Effector memory CD4-positive, alpha-beta T cell (primary cell): ENCODE results near the gene DLX2.

Source experiments
- DNase-seq, 3 donors: peaks; one replicate each; pipeline ENCODE4 v3.0.0-alpha.2; 2020
- H3K27ac ChIP-seq: 2 replicates; pipeline ENCODE4 v1.7.0; 2013; ENCODE audit warnings: mild to moderate bottlenecking, low read length, moderate library complexity; ENCODE audit not compliant: insufficient read depth, poor library complexity, severe bottlenecking
- H3K27me3 ChIP-seq: replicated peaks from 2 replicates; pipeline ENCODE4 v1.7.0; 2013; ENCODE audit warnings: mild to moderate bottlenecking, low read length; ENCODE audit not compliant: insufficient read depth, control insufficient read depth, poor library complexity, severe bottlenecking
- H3K36me3 ChIP-seq: 2 replicates; pipeline ENCODE4 v1.7.0; 2013; ENCODE audit warnings: mild to moderate bottlenecking, low read length, moderate library complexity; ENCODE audit not compliant: control insufficient read depth, insufficient read depth
- H3K4me1 ChIP-seq: 2 replicates; pipeline ENCODE4 v1.7.0; 2013; ENCODE audit warnings: low read length, mild to moderate bottlenecking; ENCODE audit not compliant: control insufficient read depth, insufficient read depth, poor library complexity, severe bottlenecking
- H3K4me3 ChIP-seq: 2 replicates; pipeline ENCODE4 v1.7.0; 2013; ENCODE audit warnings: low read length, low read depth, mild to moderate bottlenecking; ENCODE audit not compliant: insufficient read depth, poor library complexity, severe bottlenecking
- H3K9me3 ChIP-seq: 2 replicates; pipeline ENCODE4 v1.7.0; 2013; ENCODE audit warnings: mild to moderate bottlenecking, low read length, moderate library complexity; ENCODE audit not compliant: control insufficient read depth

Gene DLX2

GRCh38 chr2:172082105-172082943, 20.4 kb downstream of the DLX2 start:
- no peak overlapping the region for H3K4me3 ChIP-seq
- H3K9me3 ChIP-seq: no peaks in the 10 kb centered on the region
- no peaks in the 10 kb centered on the region for H3K36me3 ChIP-seq
- H3K4me1 ChIP-seq: peaks cover 43% of the 10 kb centered on the region
- H3K27ac ChIP-seq: no peak overlapping the region
- no peak for DNase-seq
- H3K27me3 ChIP-seq: peaks cover 84% of the 10 kb centered on the region

DNA sequence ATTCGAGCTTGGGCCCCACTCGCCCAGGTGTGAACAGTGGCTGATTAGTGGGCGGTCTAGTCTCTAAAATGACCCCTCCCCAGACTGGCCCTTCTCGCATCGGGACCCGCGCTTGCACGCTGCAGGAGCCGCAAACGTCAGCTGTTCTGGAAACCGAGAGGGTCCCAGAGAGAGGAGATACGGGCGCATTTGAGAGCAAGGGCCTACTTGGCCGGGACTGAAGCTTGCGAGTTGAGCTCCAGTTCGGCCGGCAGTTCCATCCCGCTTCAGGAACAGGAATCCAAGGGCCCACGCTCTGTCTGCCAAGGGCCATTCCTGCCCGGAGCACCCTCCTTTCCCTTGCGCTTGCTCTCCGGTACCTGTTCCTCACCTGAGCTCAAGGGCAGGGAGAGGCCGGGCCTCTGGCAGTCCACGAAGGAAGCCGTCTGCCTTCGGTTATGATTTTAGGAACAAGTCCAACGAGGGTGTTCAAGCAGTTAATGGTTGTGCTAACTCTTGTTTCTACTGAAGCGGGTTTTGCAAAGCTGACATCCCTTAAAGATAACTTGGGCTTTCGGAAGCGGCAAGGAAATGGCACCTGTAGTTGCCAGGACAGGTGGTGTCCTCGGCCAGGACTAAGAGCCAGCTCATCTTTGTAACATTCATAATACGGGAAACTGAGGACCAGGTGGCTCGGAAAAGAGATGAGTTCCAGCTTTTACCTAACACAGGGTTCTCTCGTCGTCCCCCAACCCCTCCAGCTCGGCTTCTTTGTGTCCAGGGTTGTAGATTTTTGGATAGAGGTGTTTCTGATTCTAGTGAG, 21.3 kb downstream of the DLX2 start:
- no peak overlapping the region for H3K4me3 ChIP-seq
- peaks cover 35% of the 10 kb centered on the region for H3K4me1 ChIP-seq
- peaks cover 76% of the 10 kb centered on the region for H3K27me3 ChIP-seq
- no peaks in the 10 kb centered on the region for H3K9me3 ChIP-seq
- no peak overlapping the region for H3K27ac ChIP-seq
- DNase-seq: no peak
- no peaks in the 10 kb centered on the region for H3K36me3 ChIP-seq

DNA sequence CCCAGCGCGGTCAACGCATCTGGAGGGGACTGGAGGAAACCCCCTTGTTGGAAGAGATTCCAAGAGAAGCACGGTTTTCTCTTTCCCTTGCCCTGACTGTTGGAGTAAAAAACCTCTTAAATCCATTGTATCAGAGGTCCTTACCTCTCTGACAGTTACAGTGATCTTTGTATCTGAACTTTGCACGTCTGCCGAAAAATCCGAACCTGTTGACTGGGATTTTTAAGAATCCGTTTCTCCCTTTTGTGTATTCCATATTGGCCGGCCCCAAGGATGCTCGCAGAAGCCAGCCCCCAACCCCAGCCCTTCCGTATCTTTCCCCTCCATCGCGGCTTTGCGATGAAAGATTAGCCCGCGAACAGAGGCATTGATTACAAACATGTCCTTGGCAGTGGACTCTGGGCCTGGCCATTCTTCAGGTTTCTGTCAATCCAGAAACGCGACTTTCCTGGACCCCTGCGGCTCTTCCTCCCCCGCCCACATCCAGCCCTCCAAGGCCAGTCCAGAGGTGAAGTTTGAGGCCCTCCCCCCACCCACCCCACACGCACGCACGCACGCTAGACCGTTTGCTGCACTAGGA, 22.0 kb downstream of the DLX2 start:
- Histone ChIP-seq H3K9me3 (no peaks in the 10 kb centered on the region), H3K4me1 (peaks cover 28% of the 10 kb centered on the region), H3K27me3 (peaks cover 69% of the 10 kb centered on the region), H3K36me3 (no peaks in the 10 kb centered on the region), H3K27ac (no peak overlapping the region), H3K4me3 (no peak overlapping the region)
- DNase-seq: no peak

DNA sequence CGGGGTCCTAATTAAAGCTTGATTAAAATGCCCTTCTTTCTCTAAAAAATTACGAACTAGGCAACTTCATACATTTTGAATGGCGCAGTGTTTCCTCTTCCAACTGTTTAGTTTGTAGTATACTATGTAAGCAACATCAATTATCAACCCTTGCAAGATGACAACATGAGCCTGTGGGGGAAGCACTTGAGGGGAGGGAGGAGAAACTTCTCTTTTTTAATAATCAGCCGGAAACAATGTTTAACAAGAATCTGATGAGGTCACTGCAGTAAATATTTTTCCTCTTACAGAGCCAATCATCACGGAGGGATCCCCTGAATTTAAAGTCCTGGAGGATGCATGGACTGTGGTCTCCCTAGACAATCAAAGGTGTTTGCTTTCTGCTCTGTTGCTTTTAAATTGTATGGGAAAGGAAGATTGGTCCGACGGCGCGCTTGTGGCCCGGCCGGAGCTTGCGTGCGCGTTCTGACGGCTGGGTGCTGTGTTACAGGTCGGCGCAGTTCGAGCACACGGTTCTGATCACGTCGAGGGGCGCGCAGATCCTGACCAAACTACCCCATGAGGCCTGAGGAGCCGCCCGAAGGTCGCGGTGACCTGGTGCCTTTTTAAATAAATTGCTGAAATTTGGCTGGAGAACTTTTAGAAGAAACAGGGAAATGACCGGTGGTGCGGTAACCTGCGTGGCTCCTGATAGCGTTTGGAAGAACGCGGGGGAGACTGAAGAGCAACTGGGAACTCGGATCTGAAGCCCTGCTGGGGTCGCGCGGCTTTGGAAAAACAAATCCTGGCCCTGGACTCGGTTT, 22.7 kb downstream of the DLX2 start:
- Histone ChIP-seq H3K27ac (no peak overlapping the region), H3K36me3 (no peaks in the 10 kb centered on the region), H3K27me3 (peaks cover 62% of the 10 kb centered on the region), H3K9me3 (no peaks in the 10 kb centered on the region), H3K4me3 (no peak overlapping the region), H3K4me1 (peaks cover 21% of the 10 kb centered on the region)
- DNase-seq: no peak

- H3K4me3 ChIP-seq: no peak overlapping the region
- H3K27me3 ChIP-seq: peaks cover 56% of the 10 kb centered on the region
- no peaks in the 10 kb centered on the region for H3K9me3 ChIP-seq
- no peak for DNase-seq
- H3K36me3 ChIP-seq: no peaks in the 10 kb centered on the region
- peaks cover 15% of the 10 kb centered on the region for H3K4me1 ChIP-seq
- H3K27ac ChIP-seq: no peak overlapping the region
Observed at GRCh38 chr2:172079416-172079815, 23.3 kb downstream of the DLX2 start.

GRCh38 chr2:172074254-172074653, 28.4 kb downstream of the DLX2 start:
- Histone ChIP-seq H3K36me3 (no peaks in the 10 kb centered on the region), H3K27me3 (peaks cover 6% of the 10 kb centered on the region), H3K4me3 (no peak overlapping the region), H3K27ac (no peak overlapping the region), H3K9me3 (no peaks in the 10 kb centered on the region), H3K4me1 (no peaks in the 10 kb centered on the region)
- DNase-seq: no peak

DNA sequence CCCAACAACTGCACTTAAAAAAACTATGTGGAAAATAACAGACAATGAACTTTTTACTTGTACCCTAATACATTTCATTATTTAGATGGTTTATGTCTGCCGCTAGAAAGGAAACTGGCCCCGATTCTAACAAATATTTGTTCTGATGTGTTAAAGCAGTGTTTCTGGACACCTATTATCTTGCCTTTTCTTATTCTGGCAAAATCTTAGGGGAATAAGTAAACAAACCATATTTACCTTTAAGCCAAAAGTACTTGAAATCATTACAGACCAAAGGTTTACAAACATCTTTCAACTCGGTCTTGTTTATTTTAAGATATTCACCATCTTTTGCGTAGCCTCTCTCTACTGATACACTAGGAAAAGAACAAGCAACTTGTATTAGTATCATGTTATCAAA, 29.2 kb downstream of the DLX2 start:
- Histone ChIP-seq H3K36me3 (no peaks in the 10 kb centered on the region), H3K27me3 (peaks cover 5% of the 10 kb centered on the region), H3K4me1 (no peaks in the 10 kb centered on the region), H3K9me3 (no peaks in the 10 kb centered on the region), H3K4me3 (no peak overlapping the region), H3K27ac (no peak overlapping the region)
- no peak for DNase-seq

GRCh38 chr2:172072706-172073105, 30.0 kb downstream of the DLX2 start:
- no peak for DNase-seq

DNA sequence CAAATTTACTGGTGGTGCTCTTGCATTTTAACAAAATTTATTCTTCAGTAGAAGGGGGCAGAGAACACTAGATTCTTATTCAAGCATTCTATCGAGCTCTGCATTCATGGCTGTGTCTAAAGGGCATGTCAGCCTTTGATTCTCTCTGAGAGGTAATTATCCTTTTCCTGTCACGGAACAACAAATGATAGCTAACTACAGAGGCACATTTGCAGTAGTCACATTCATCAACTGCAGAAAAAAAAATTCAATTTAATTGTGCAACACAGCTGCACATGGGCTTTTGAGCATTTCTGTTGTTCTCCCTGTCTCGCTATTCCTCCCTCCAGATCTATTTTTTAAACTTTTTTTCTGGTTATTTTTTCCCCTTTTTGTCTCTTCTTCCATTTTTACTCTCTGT, 30.4 kb downstream of the DLX2 start:
- Histone ChIP-seq H3K4me3 (no peak overlapping the region), H3K27me3 (no peaks in the 10 kb centered on the region), H3K27ac (no peak overlapping the region), H3K4me1 (no peaks in the 10 kb centered on the region), H3K9me3 (no peaks in the 10 kb centered on the region), H3K36me3 (no peaks in the 10 kb centered on the region)
- no peak for DNase-seq

More at GRCh38 chr2:172072706-172073105, 30.0 kb downstream of the DLX2 start:
- Histone ChIP-seq H3K36me3 (no peaks in the 10 kb centered on the region), H3K27ac (no peak overlapping the region), H3K27me3 (peaks cover 1% of the 10 kb centered on the region), H3K4me1 (no peaks in the 10 kb centered on the region), H3K9me3 (no peaks in the 10 kb centered on the region), H3K4me3 (no peak overlapping the region)
